ENCODE results near the gene DSN1.
"Not testable (repeated sequence)": the region's sequence is repeated elsewhere in the genome, so short reads cannot be mapped to it uniquely, and the experiment has no call there.

Gene DSN1

GRCh38 chr20:36773597-36774390 lies at the start of gene DSN1:
Gene DSN1 (minus strand): TSS chr20:36773763. CDS start chr20:36771458, 2,305 bp downstream.
- DNase-seq (ENCODE audit: low spot score), result peak; percentile 100

- no peak for DNase-seq (ENCODE audit: low spot score)
Observed at GRCh38 chr20:36823121-36823520, 49.6 kb upstream of the DSN1 start.

- no peak for DNase-seq (ENCODE audit: low spot score)
Observed at GRCh38 chr20:36821964-36822437, 48.4 kb upstream of the DSN1 start.

- no peak for DNase-seq (ENCODE audit: low spot score)
Observed at GRCh38 chr20:36820928-36821327, 47.4 kb upstream of the DSN1 start.

GRCh38 chr20:36820073-36820472 lies 46.5 kb upstream of the DSN1 start:
- DNase-seq (ENCODE audit: low spot score), result no peak

GRCh38 chr20:36819659-36820058 lies 46.1 kb upstream of the DSN1 start:
- no peak for DNase-seq (ENCODE audit: low spot score)

- DNase-seq (ENCODE audit: low spot score), result no peak
Observed at GRCh38 chr20:36818861-36819260, 45.3 kb upstream of the DSN1 start.

- no peak for DNase-seq (ENCODE audit: low spot score)
Observed at GRCh38 chr20:36818185-36818584, 44.6 kb upstream of the DSN1 start.

- DNase-seq (ENCODE audit: low spot score), result no peak
Observed at GRCh38 chr20:36817496-36817895, 43.9 kb upstream of the DSN1 start.

- DNase-seq (ENCODE audit: low spot score), result no peak
Observed at GRCh38 chr20:36815454-36816091, 42.0 kb upstream of the DSN1 start.

- DNase-seq (ENCODE audit: low spot score), result no peak
Observed at GRCh38 chr20:36812594-36813463, 39.3 kb upstream of the DSN1 start.

GRCh38 chr20:36808317-36809257 lies 35.0 kb upstream of the DSN1 start:
- DNase-seq (ENCODE audit: low spot score), result no peak

- DNase-seq (ENCODE audit: low spot score), result no peak
Observed at GRCh38 chr20:36806049-36806448, 32.5 kb upstream of the DSN1 start.

- DNase-seq (ENCODE audit: low spot score), result no peak
Observed at GRCh38 chr20:36805396-36805795, 31.8 kb upstream of the DSN1 start.

GRCh38 chr20:36804425-36804824 lies 30.9 kb upstream of the DSN1 start:
- no peak for DNase-seq (ENCODE audit: low spot score)

GRCh38 chr20:36802326-36803222 lies 29.0 kb upstream of the DSN1 start:
- no peak for DNase-seq (ENCODE audit: low spot score)

- DNase-seq (ENCODE audit: low spot score), result no peak
Observed at GRCh38 chr20:36800410-36800809, 26.8 kb upstream of the DSN1 start.

- DNase-seq (ENCODE audit: low spot score), result not testable (repeated sequence)
Observed at GRCh38 chr20:36799313-36799712, 25.8 kb upstream of the DSN1 start.

- DNase-seq (ENCODE audit: low spot score), result no peak
Observed at GRCh38 chr20:36796875-36797274, 23.3 kb upstream of the DSN1 start.

- no peak for DNase-seq (ENCODE audit: low spot score)
Observed at GRCh38 chr20:36796117-36796516, 22.6 kb upstream of the DSN1 start.
